ENCODE measurements around the gene SLC12A4.

DNA sequence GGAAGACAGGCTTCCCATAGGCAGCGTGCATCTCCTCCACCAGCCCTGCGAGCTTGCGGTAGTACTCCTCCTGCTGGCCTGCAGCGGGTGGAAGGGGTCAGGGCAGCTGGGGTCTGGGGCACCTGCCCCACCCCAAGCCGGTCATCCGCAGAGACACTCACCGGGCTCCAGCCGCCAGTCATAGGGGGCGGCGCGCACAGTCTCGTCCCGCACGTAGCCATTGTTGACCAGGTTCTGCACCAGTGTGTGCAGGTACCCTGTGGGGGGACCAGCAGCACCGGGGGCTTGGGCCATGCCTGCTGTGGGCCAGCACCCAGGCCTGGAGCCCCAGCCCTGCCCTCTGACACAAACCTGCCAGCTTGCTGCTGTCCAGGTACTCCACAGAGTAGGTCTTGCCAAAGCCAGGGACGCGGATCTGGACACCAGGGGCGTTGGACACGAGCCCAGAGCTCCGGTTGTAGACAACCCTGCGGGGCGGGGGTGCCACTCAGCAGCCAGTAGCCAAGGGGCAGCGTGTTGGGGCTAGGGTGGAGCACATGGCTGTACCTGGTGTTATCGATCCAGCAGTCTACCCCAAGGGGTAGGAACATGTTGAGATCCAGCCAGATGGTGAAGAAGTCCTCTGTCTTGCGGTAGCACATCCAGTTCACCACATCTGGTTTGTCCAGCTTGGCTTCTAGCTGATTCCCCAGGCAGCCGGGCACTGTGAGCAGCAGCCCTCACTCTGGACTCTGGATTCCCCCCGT lies 25.8 kb downstream of the SLC12A4 start:
- TF ChIP-seq YY1 (IDR thresholded peaks at IDR 0.05; ENCODE audit: insufficient read depth, insufficient read length), result no peak
- no peak for TF ChIP-seq SUZ12 (IDR thresholded peaks at IDR 0.05; ENCODE audit: extremely low read depth, insufficient read depth, insufficient read length)
- TF ChIP-seq ZNF274 (IDR thresholded peaks at IDR 0.05; ENCODE audit: low read depth, low read length), result no peak

All from NT2/D1 (cell line).